AG10803 (cell line): ENCODE results near the gene FYB1.
A peak's percentile ranks its signal among the peaks of the same experiment; 100 is the strongest.

Source experiments
- DNase-seq: peaks from one replicate; pipeline ENCODE4 v3.0.0; 2010; ENCODE audit warnings: low read depth
- H3K4me3 ChIP-seq: 2 replicates; pipeline ENCODE4 v1.5.1; 2011; ENCODE audit warnings: mild to moderate bottlenecking, low read length, control low read depth
- TF ChIP-seq, protein P1 (sequence below): conservative IDR thresholded peaks from 2 replicates; pipeline ENCODE4 v1.5.1; 2011; ENCODE audit warnings: mild to moderate bottlenecking, low read length, control low read depth, inconsistent platforms

FYB1 gene

DNA sequence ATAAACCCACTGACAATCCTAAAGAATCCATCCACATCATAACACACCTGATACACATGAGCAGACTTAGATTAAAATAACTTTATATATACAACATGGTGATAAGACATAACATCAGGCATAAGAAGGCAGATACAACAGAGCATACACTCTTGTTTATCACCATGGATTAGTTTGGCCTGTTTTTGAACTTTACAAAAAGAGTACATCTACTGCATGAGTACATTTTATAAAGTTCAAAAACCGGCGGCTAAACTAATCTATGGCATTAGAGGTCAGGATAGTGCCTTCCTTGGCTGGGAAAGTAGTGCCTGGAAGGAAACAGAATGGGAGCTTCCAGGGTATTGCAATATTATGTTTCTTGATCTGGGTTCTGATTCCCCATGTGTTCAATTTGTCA lies 160.3 kb downstream of the FYB1 start:
- H3K4me3 ChIP-seq = no peak overlapping the region
- TF ChIP-seq, protein P1, sequence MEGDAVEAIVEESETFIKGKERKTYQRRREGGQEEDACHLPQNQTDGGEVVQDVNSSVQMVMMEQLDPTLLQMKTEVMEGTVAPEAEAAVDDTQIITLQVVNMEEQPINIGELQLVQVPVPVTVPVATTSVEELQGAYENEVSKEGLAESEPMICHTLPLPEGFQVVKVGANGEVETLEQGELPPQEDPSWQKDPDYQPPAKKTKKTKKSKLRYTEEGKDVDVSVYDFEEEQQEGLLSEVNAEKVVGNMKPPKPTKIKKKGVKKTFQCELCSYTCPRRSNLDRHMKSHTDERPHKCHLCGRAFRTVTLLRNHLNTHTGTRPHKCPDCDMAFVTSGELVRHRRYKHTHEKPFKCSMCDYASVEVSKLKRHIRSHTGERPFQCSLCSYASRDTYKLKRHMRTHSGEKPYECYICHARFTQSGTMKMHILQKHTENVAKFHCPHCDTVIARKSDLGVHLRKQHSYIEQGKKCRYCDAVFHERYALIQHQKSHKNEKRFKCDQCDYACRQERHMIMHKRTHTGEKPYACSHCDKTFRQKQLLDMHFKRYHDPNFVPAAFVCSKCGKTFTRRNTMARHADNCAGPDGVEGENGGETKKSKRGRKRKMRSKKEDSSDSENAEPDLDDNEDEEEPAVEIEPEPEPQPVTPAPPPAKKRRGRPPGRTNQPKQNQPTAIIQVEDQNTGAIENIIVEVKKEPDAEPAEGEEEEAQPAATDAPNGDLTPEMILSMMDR = no peak
- no peak for DNase-seq

DNA sequence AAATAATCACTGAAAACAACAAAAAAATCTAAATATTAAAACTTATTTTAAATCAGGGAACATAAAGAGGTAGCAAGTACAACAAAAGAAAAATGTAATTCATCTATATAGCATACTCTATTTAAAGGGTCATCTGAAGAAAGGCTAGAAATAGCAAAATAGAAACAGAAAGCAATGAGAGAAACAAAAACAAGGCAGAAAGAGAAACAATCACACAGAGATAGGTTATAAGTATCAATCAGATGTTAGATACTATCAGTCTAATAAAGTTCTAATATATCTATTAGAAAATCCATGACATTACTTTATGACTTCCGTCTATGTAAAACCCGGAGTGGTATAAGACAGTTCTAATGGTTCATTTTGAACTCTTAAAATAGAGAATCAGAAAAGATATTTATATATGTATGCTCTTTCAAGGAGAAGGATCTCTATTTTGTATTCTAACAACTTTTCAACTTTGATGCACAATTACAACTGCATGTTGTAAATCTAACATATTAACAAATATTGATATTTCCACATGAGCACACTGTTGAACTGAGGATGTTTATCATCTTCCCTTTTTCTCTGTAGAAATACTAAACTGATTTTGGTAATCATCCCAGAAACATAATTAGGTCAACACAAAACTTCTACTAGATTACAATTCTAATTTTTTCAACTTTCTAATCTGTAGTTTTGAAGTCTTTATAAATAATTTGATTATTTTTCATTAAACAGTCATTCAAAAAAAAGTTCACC lies 161.0 kb downstream of the FYB1 start:
- TF ChIP-seq, protein P1 = no peak
- H3K4me3 ChIP-seq = peak overlapping the region; percentile 43
- no peak for DNase-seq

DNA sequence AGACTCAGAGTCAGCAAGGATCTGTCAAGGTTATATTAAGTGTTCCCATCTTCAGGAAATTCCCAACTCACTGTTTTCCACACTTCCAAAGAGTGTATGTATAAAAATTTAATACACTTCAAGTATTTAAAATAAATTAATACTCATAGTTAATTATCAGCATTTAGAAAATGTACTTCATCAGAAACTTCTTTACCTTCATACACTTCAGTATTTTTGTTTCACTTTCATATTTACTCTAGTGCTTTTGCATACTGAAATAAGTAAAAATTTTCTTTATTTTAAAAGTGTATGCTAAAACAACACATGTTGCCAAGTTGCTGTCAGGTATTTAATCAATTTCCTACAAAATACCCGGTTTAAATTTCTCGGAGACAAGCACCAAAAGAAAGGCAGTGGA lies 161.6 kb downstream of the FYB1 start:
- H3K4me3 ChIP-seq = peak overlapping the region; percentile 43
- no peak for DNase-seq
- TF ChIP-seq, protein P1 = no peak

DNA sequence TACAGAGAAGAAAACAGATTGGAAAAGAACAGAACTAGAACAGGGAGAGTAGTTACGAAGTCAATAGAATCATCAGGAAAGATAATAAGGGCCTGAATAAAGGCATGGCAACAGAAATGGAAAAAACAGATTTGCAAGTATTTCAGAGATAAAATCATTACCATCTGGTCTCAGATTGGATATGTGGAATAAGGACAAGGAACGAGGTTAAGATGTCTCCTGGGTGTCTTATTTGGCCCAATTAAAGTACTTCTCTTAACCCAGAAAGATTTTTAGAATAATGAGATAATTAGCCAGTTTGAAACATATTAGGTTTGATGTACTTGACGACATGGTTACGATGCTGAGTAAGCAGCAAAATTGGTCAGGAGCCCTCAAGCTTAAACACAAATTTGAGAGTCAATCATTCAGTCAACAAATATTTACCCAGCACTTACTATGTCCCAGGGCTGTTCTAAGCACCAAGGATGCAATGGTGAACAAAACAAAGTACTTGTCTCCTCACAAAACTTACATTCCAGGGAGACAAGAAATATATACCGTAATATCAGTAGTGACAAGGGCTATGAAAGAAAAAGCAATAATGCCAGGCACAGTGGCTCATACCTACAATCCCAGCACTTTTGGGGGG lies 163.5 kb downstream of the FYB1 start:
- H3K4me3 ChIP-seq = no peak overlapping the region
- peak; percentile 9 for DNase-seq
- TF ChIP-seq, protein P1 = no peak
